ENCODE measurements around the gene PRKD3. TPM values are rescaled to one million over a fixed set of nuclear protein-coding genes. Genes with fewer than 3 reads are reported as not detected.

Gene PRKD3
- total and polyA plus RNA-seq, 2 of the 13 experiments (the other 11 are each of a cell fraction or from before 2014, with no cell fraction given) = 11.6 to 38.4 TPM

DNA sequence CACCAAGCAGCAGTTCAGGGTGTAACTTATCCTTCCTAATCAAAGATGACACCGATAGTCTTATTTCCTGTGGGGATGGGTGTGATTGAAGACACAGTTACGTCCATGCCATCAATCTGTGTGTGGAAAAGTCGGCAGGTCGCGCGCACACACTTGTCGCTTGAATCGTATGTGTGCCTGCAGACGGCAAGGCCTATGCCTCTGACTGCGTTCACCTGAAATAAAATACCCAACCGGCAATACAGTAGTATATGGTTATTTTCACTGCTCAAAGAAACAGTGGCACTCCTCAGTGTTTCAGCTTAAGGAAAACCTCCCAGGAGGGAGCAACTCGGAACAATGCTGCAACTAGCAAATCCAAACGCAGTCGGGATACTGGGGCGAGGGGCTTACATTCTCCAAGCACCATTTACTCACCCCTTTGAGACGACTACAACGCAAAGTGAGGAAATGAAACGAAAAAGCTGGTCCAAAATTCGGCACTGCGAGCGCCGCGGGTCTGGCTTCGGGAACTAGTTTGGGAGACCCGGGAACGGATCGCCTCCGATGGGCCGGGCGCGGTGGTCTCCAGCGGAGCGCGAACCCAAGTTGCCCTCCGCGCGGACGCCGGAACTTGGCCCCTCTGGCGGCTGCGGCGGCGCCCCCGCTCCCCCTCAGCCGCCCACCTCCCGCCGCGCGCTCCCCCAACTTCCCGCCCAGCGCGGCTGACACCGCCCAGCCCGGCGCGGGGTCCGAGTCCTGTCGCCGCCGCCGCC, 675 bp downstream of the PRKD3 start (continued):
- TF ChIP-seq PREB (CRISPR knock-in tag; IDR thresholded peaks at IDR 0.05) = no peak
- 0 out of 2 replicates have a peak, but pooled peaks have one; percentile 25 for TF ChIP-seq DMAP1 (CRISPR knock-in tag; IDR thresholded peaks at IDR 0.05)
- TF ChIP-seq NFYB (CRISPR knock-in tag; IDR thresholded peaks at IDR 0.05) = no peak
- TF ChIP-seq ZNF251 (CRISPR knock-in tag; IDR thresholded peaks at IDR 0.05) = no peak
- TF ChIP-seq RBM39 (IDR thresholded peaks at IDR 0.05; ENCODE audit: low read depth, low read length, poor library complexity, severe bottlenecking) = no peak
- no peak for TF ChIP-seq ZNF430 (CRISPR knock-in tag; IDR thresholded peaks at IDR 0.05)
- TF ChIP-seq AKAP8 (CRISPR knock-in tag; IDR thresholded peaks at IDR 0.05) = 0 out of 2 replicates have a peak, but pooled peaks have one; percentile 23
- peak in 1 of 2 experiments; percentile 45; a peak in 1 of 4 replicates for TF ChIP-seq KLF16 (CRISPR knock-in tag; IDR thresholded peaks at IDR 0.05)
- TF ChIP-seq RXRB (CRISPR knock-in tag; IDR thresholded peaks at IDR 0.05; ENCODE audit: borderline replicate concordance) = 0 out of 2 replicates have a peak, but pooled peaks have one; percentile 20
- TF ChIP-seq ZMAT5 (CRISPR knock-in tag; IDR thresholded peaks at IDR 0.05; ENCODE audit: borderline replicate concordance, low read depth) = no peak
- no peak for TF ChIP-seq PCBP2 (optimal IDR thresholded peaks at IDR 0.05; ENCODE audit: low read depth, low read length, poor library complexity, severe bottlenecking)
- TF ChIP-seq MYC (CRISPR knock-in tag; IDR thresholded peaks at IDR 0.05; ENCODE audit: borderline replicate concordance) = peak; percentile 7
- TF ChIP-seq MZF1 (CRISPR knock-in tag; IDR thresholded peaks at IDR 0.05; ENCODE audit: borderline replicate concordance) = no peak
- TF ChIP-seq LCORL (IDR thresholded peaks at IDR 0.05) = no peak
- peak; percentile 48; the same call in 1 of the 2 replicates for TF ChIP-seq LCORL (CRISPR knock-in tag; IDR thresholded peaks at IDR 0.05)
- no peak for TF ChIP-seq SIX4 (CRISPR knock-in tag; IDR thresholded peaks at IDR 0.05)
- TF ChIP-seq REXO4 (CRISPR knock-in tag; IDR thresholded peaks at IDR 0.05; ENCODE audit: borderline replicate concordance) = no peak
- TF ChIP-seq, protein P1, sequence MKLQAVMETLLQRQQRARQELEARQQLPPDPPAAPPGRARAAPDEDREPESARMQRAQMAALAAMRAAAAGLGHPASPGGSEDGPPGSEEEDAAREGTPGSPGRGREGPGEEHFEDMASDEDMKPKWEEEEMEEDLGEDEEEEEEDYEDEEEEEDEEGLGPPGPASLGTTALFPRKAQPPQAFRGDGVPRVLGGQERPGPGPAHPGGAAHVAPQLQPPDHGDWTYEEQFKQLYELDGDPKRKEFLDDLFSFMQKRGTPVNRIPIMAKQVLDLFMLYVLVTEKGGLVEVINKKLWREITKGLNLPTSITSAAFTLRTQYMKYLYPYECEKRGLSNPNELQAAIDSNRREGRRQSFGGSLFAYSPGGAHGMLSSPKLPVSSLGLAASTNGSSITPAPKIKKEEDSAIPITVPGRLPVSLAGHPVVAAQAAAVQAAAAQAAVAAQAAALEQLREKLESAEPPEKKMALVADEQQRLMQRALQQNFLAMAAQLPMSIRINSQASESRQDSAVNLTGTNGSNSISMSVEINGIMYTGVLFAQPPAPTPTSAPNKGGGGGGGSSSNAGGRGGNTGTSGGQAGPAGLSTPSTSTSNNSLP (IDR thresholded peaks at IDR 0.05; ENCODE audit: low read depth, low read length) = no peak
- TF ChIP-seq NFE2L2 (IDR thresholded peaks at IDR 0.05; ENCODE audit: low read length) = no peak
- 0 out of 2 replicates have a peak, but pooled peaks have one; percentile 42 for TF ChIP-seq HOXA7 (CRISPR knock-in tag; IDR thresholded peaks at IDR 0.05)
- TF ChIP-seq HMGXB4 (CRISPR knock-in tag; IDR thresholded peaks at IDR 0.05; ENCODE audit: borderline replicate concordance in 1 of 2, low read depth in 1 of 2) = peak in 1 of 2 experiments; percentile 16; a peak in 1 of 4 replicates
